Nucleus accumbens (tissue), 56 donors: ENCODE results near the gene GCDH.
A peak's percentile ranks its signal among the peaks of the same experiment; 100 is the strongest.
"Not testable (repeated sequence)": the region's sequence is repeated elsewhere in the genome, so short reads cannot be mapped to it uniquely, and the experiment has no call there.

Source experiments
- DNase-seq, 56 donors: peaks; one replicate each; lab custom pipeline; 2025; lab: John Stamatoyannopoulos, UW

Gene GCDH

DNA sequence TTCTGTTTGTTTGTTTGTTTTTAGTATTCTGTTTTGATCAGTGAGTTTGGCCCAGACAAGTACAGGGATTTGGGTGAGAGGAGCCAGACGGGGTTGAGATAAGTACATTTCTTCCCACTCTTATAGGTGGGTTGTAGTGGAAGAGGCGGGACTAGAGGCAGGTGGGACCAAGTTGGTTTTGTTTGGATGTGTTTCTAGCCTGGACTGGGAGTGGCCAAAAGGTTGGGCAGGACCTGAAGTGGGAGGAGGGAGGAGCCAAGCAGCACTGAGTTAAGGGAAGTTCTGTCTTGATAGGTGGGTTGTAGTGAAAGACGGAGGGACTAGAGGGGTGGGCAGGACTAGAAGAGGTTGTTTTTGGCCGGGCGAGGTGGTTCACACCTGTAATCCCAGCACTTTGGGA, 18.7 kb upstream of the GCDH start:
- DNase-seq: no peak

GRCh38 chr19:12872941-12873890, 17.7 kb upstream of the GCDH start:
- peak in 16 of 56 donors; percentile 2 to 76 (median 18) for DNase-seq

DNA sequence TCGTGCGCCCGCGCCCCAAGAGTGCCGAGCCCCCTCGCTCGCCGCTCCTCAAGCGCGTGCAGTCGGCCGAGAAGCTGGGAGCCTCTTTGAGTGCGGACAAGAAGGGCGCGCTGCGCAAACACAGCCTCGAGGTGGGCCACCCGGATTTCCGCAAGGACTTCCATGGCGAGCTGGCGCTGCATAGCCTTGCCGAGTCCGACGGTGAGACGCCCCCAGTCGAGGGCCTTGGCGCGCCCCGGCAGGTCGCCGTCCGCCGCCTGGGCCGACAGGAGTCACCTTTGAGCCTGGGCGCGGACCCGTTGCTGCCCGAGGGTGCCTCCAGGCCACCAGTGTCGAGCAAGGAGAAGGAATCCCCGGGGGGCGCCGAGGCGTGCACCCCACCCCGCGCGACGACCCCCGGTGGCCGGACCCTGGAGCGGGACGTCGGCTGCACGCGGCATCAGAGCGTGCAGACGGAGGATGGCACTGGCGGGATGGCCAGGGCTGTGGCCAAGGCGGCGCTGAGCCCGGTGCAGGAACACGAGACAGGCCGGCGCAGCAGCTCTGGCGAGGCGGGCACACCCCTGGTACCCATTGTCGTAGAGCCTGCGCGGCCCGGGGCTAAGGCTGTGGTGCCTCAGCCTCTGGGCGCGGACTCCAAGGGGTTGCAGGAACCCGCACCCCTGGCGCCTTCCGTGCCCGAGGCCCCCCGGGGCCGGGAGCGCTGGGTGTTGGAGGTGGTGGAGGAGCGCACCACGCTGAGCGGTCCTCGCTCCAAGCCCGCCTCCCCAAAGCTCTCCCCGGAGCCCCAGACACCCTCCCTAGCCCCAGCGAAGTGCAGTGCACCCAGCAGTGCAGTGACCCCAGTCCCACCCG, 16.8 kb upstream of the GCDH start:
- DNase-seq: no peak

- no peak for DNase-seq
These were observed 15.9 kb upstream of the GCDH start for GRCh38 chr19:12875086-12875485.

DNA sequence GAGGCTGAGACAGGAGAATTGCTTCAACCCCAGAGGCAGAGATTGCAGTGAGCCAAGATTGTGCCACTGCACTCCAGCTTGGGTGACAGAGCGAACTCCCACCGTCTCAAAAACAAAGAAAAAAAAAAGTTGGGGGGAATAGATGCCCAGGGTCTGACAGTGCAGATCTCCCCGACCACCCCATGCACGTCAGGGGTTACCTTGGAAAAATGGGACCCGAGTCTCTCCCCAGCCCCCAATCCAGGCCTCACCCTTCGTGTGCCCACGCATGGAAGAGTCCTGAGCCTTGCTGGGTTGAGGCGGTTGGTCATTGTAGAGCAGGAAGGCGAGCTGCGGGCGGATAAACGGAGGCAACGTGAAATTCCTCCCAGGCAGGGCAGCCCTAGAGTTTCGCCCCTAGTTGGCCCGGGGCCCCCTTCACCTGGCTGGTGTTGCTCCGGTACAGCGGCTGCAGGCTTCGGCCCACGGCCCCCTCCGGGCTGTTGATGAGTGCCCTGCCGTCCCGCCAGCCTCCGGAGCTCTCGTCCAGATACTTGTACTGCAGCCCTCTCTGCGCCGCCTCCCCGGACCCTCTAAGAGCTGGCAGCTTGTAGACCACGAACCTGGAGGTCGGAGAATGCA, 10.3 kb upstream of the GCDH start:
- peak in 13 of 56 donors; percentile 6 to 39 (median 30) for DNase-seq

- DNase-seq: peak in 55 of 56 donors; percentile 19 to 93 (median 73)
These were observed 9.7 kb upstream of the GCDH start, which contains the start of gene DNASE2 for GRCh38 chr19:12881172-12881808. DNASE2 (minus strand) TSS chr19:12881449; CDS start chr19:12881375, 74 bp downstream.

GRCh38 chr19:12882589-12882988, 8.4 kb upstream of the GCDH start:
- no peak for DNase-seq

GRCh38 chr19:12884202-12884601, 6.8 kb upstream of the GCDH start:
- no peak for DNase-seq

DNA sequence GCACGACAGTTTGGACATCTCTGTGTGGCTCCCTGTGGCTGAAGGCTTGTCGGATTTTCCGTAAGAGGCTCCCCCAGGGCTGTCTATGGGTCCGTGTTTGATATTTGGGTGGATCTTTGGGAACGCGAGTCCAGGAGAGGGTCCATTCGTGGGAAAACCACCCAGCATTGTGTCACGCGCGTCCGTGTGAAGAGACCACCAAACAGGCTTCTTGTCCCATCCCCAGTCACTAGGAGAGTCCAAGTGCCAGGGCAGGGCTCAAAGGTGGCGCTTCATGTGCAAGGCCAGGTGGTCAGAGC, 6.4 kb upstream of the GCDH start:
- DNase-seq: no peak

DNA sequence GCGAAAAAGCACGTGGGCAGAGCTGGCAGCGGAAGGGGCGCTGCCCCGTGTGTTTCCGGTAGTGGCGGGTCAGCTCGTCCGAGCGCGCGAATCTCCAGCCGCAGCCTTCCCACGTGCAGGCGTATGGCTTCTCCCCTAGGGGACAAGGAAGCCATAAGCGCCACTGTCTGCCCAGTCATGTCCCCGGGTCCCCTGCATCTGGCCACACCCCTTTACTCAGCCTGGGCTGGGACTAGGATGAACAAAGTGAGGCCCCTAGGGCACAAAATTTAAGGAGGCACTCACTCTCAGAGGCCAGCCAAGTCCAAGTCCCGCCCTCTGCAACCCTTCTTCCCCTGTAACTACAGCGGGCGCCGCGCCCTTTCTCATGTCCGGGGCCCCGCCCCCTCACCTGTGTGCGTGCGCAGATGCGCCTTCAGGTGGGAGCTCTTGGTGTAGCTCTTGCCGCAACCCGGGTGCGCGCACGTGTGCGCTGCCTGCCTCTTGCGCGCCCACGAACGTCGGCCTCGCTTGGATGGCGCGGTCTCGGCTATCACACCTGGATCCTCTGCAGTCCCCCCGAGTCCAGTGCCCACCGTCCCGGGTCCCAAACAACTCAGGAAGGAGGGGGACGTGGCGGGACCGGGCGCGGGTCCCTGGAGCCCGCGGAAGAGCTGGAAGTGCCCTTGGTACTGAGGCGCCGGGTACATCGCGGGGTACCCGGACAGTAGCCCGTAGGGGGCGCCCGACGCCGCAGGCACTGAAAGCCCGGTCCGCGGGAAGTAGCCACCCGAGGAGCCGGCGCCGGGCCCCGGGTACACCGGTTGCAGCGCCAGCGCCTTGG, 5.8 kb upstream of the GCDH start:
- DNase-seq: peak in 39 of 56 donors; percentile 7 to 78 (median 36)

GRCh38 chr19:12885749-12886650, 5.0 kb upstream of the GCDH start:
- no peak for DNase-seq

GRCh38 chr19:12886651-12886968, 4.3 kb upstream of the GCDH start:
- DNase-seq: no peak

DNA sequence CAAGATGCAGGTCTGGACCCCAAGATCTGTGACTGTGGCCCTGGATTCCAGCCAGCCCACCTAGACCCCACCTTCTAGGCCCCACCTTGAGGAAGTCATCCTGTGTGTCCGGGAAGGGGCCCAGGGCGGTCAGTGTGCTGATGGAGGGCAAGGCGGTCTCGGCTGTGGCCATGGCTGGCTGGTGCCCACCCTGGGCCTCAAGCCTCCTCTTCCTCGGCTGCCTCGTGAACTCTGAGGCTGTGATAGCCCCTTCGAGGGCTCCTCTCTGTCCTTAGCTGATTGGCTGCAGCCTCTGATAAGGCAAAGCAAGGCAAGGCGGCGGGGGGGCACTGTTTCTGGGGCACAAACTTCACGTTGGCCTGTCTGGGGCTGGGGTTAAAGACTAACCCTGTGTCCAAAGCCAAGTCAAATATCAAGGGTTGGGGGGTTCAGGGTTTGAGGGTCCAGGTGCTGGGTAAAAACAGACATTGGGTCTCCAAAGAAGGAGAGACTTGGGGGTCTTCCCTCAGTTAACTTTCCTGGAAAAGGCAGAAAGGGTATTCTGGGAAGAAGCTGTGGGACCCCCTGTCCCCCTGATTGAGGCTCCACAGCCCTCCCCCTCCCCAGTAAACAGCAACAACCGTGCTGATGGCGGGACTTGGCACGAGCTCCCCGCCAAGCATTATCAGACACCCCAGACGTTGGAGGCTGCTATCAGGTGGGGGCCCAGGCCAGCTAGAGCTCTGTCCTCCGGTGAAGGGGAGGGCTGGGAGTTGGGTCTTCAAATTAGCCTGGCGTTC, 3.8 kb upstream of the GCDH start, which contains the start of gene KLF1:
KLF1 (minus strand) TSS at position 233 of the 779 bp plus-strand sequence; CDS start at position 172, 61 bp downstream.
- DNase-seq: no peak

GRCh38 chr19:12888006-12888603, 2.9 kb upstream of the GCDH start:
- DNase-seq: no peak

GRCh38 chr19:12890299-12890786, 617 bp upstream of the GCDH start:
- DNase-seq: not testable (repeated sequence)

DNA sequence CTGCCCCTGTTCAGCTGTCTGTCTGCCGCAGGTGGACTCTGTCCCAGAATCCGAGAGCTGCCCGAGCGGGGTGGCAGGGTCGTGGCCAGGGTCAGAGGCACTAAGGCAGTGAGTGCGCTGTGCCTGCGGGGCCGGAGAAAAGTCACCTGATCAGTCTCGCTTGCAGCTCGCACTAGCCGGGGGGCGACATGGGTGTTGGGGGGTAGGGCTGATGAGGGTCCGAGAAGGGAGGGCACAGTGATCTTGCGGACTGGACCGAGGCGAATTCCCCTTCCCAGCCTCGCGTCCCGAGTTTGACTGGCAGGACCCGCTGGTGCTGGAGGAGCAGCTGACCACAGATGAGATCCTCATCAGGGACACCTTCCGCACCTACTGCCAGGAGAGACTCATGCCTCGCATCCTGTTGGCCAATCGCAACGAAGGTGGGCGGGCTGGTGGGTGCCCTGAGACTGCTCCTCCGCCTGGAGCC, 627 bp downstream of the GCDH start:
- DNase-seq: no peak

DNA sequence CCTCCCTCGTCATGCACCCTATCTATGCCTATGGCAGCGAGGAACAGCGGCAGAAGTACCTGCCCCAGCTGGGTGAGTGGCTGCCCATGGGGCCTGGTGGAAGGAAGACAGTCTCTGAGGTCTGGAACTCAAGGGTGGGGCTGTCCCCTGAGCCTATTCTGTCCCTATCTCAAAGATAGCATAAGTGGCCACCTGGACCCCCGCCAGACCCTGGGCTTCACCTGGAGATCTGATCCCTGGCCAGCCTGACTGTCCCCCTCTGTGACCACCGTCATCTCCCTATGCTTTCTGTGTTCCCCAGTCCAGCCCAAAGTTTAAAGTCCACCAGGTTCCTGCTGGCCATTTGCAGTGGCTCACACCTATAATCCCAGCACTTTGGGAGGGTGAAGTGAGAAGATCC, 2.6 kb downstream of the GCDH start:
- DNase-seq: no peak
